Uterus (tissue), 2 donors: Measurements from ENCODE around the gene DUSP6.

Experiments
- CTCF ChIP-seq, 4 experiments: fragments of 200-600 bp in 2 of 4; fragments of 450-650 bp in 2 of 4; sonication (generic) in 2 of 4; IDR thresholded peaks; one replicate each; pipeline ENCODE4 v1.5.1; 2016 to 2019; ENCODE audit warnings: antibody characterized with exemption in 4 of 4, mild to moderate bottlenecking in 2 of 4, moderate library complexity in 1 of 4
- POLR2A ChIP-seq, 2 donors: fragments of 450-650 bp; IDR thresholded peaks; one replicate each; pipeline ENCODE4 v1.6.1; 2016; ENCODE audit warnings: antibody characterized with exemption in 2 of 2, mild to moderate bottlenecking in 1 of 2, moderate library complexity in 1 of 2

DNA sequence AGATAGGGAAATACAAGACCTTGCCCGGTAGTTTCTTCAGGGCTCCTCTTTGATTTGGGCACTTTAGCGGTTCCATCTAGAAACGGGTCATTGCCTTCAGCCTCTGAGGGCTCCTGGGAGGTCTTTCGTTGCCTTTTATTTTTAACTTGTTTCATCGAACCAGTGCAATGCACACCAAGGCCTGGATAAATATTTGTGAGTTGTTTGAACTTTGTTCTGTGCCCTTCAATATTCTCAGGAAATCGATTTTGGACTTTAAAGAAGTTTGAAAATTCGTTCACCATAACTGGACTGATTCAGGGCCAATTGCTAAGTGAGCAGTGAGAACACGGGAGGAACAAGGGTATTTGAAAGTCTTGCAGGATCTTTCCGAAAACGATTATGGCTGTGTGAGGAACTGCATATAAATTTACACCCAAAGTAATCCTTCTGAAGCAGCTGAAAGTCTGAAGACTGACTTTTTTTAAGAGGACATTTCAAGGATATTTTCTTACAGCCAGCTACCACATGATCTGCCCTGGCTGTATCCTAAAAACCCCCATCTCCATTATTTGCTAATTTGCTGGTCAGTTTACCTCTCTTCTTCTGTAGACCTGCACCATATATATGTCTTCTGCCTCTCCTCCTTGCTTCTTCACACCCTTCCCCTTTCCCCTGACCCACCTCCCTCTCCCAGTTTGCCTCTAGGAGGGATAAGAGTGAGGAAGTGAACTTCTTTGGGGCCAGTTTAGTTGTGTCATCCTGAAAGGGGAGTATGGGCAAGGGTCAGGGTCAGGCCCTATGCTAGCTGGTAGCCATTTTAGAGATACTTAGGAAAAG lies 8.0 kb downstream of the DUSP6 start:
- TF ChIP-seq POLR2A (IDR thresholded peaks at IDR 0.05): no peak
- TF ChIP-seq CTCF (IDR thresholded peaks at IDR 0.05): no peak
